Upper lobe of right lung (tissue), 1 donor: ENCODE data around the gene MGAT4A. TPM values are rescaled to one million over a fixed set of nuclear protein-coding genes. Genes with fewer than 3 reads are reported as not detected.

Experiments used
- ATAC-seq: fragments of 200-7000 bp; cut with Tn5 transposase; one replicate; pipeline ENCODE4 v1.9.1; 2020; ENCODE audit warnings: mild to moderate bottlenecking, moderate library complexity
- DNase-seq: peaks from one replicate; pipeline ENCODE4 v3.0.0-alpha.2; 2020
- H3K27ac ChIP-seq: fragments of 200-600 bp; one replicate; pipeline ENCODE4 v1.8.0; 2022
- H3K27me3 ChIP-seq: fragments of 200-600 bp; one replicate; pipeline ENCODE4 v1.8.0; 2022; ENCODE audit warnings: mild to moderate bottlenecking
- H3K36me3 ChIP-seq: fragments of 200-600 bp; one replicate; pipeline ENCODE4 v1.8.0; 2022
- H3K4me1 ChIP-seq: fragments of 200-600 bp; one replicate; pipeline ENCODE4 v1.8.0; 2022
- H3K4me3 ChIP-seq: fragments of 200-600 bp; one replicate; pipeline ENCODE4 v1.8.0; 2022; ENCODE audit warnings: mild to moderate bottlenecking
- H3K9me3 ChIP-seq: fragments of 200-600 bp; one replicate; pipeline ENCODE4 v1.8.0; 2022
- intact Hi-C: fragments of 100-400 bp; cut with DNase I; formaldehyde crosslinking; loops from one replicate; pipeline ENCODE4 v1.11.0; 2022
- total RNA-seq: library from RNA; stranded (reverse); fragmentation: NEBNext Ultra II Directional; extraction: Animal tissue kit (Norgen Biotek cat#: 25700); gene quantifications from one replicate; pipeline ENCODE4 v1.2.1, GENCODE V29; 2021
- TF ChIP-seq, protein P1 (sequence below): fragments of 200-600 bp; IDR thresholded peaks from one replicate; pipeline ENCODE4 v1.8.0; 2022; ENCODE audit warnings: antibody characterized with exemption
- donor health status: DM: no; HTN: yes; CAD: no; lungs with severe emphysema.

Gene MGAT4A
- total RNA-seq, 1 donor from 2014 or later: 85.8 TPM

GRCh38 chr2:98585386-98585785 is 145.5 kb downstream of the MGAT4A start:
- no peaks in the 10 kb centered on the region for H3K9me3 ChIP-seq
- intact Hi-C loops: no loop called here
- no peaks in the 10 kb centered on the region for H3K27me3 ChIP-seq
- TF ChIP-seq, protein P1, sequence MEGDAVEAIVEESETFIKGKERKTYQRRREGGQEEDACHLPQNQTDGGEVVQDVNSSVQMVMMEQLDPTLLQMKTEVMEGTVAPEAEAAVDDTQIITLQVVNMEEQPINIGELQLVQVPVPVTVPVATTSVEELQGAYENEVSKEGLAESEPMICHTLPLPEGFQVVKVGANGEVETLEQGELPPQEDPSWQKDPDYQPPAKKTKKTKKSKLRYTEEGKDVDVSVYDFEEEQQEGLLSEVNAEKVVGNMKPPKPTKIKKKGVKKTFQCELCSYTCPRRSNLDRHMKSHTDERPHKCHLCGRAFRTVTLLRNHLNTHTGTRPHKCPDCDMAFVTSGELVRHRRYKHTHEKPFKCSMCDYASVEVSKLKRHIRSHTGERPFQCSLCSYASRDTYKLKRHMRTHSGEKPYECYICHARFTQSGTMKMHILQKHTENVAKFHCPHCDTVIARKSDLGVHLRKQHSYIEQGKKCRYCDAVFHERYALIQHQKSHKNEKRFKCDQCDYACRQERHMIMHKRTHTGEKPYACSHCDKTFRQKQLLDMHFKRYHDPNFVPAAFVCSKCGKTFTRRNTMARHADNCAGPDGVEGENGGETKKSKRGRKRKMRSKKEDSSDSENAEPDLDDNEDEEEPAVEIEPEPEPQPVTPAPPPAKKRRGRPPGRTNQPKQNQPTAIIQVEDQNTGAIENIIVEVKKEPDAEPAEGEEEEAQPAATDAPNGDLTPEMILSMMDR: no peak
- DNase-seq (no peak), ATAC-seq (no peak)
- H3K27ac ChIP-seq: no peak overlapping the region
- no peaks in the 10 kb centered on the region for H3K4me1 ChIP-seq
- H3K36me3 ChIP-seq: peaks cover 53% of the 10 kb centered on the region
- no peak overlapping the region for H3K4me3 ChIP-seq

GRCh38 chr2:98583816-98584618 is 146.9 kb downstream of the MGAT4A start:
- intact Hi-C loops: no loop called here
- DNase-seq: no peak
- no peak for ATAC-seq
- Histone ChIP-seq H3K27ac (no peak overlapping the region), H3K27me3 (no peaks in the 10 kb centered on the region), H3K9me3 (no peaks in the 10 kb centered on the region), H3K4me1 (no peaks in the 10 kb centered on the region), H3K4me3 (no peak overlapping the region), H3K36me3 (peaks cover 64% of the 10 kb centered on the region)
- TF ChIP-seq, protein P1: no peak

GRCh38 chr2:98583276-98583675 is 147.7 kb downstream of the MGAT4A start:
- no peak for ATAC-seq
- no peaks in the 10 kb centered on the region for H3K27me3 ChIP-seq
- H3K9me3 ChIP-seq: no peaks in the 10 kb centered on the region
- H3K4me3 ChIP-seq: no peak overlapping the region
- H3K36me3 ChIP-seq: peaks cover 71% of the 10 kb centered on the region
- intact Hi-C loops: no loop called here
- H3K27ac ChIP-seq: no peak overlapping the region
- no peaks in the 10 kb centered on the region for H3K4me1 ChIP-seq
- DNase-seq: no peak
- TF ChIP-seq, protein P1: no peak

DNA sequence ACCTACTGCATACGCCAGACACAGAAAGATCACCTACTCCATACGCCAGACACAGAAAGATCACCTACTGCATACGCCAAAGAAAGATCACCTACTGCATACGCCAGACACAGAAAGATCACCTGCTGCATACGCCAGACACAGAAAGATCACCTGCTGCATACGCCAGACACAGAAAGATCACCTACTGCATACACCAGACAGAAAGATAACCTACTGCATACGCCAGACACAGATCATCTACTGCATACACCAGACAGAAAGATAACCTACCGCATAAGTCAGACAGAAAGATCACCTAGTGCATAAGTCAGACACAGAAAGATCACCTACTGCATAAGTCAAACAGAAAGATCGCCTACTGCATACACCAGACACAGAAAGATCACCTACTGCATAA is 148.4 kb downstream of the MGAT4A start:
- no peaks in the 10 kb centered on the region for H3K9me3 ChIP-seq
- H3K27me3 ChIP-seq: no peaks in the 10 kb centered on the region
- DNase-seq: no peak
- no peak overlapping the region for H3K27ac ChIP-seq
- intact Hi-C loops: no loop called here
- H3K4me1 ChIP-seq: no peaks in the 10 kb centered on the region
- no peak overlapping the region for H3K4me3 ChIP-seq
- H3K36me3 ChIP-seq: peaks cover 72% of the 10 kb centered on the region
- TF ChIP-seq, protein P1: no peak
- ATAC-seq: no peak

DNA sequence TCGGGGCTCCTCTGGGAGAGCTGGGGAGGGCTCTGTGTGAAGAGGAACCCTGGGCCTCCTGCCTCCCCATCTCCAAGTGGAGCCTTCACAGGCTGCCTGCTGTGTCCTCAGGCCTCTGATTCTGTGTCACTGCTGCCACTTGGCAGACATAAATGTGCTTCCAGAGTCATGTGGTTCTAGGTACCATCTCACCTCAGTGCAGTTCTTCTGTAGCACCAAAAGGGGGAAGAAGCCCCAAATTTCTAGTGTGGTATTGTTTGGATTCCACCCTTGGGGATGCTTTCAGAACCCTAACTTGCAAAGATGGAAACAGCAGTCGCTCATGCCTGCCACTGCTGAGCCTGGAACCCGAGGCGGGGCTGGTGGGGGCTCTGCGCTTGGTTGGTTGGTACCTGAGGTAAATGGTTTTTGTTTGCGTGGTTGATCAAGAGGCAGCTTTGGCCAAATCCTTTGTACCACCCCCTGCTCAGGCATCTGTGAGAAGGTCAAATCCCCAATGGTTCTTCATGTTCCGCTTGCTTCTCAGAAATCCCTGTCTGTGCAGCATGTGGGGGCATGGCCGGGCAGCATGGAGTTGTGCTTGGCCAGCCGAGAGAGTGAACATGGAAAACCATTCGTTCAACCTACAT is 150.2 kb downstream of the MGAT4A start:
- Histone ChIP-seq H3K4me3 (no peak overlapping the region), H3K36me3 (peaks cover 73% of the 10 kb centered on the region), H3K27me3 (no peaks in the 10 kb centered on the region), H3K9me3 (no peaks in the 10 kb centered on the region), H3K4me1 (no peaks in the 10 kb centered on the region), H3K27ac (no peak overlapping the region)
- TF ChIP-seq, protein P1: no peak
- intact Hi-C loops: no loop called here
- ATAC-seq: no peak
- DNase-seq: no peak
